ENCODE data around the gene NRXN3. TPM values are rescaled to one million over a fixed set of nuclear protein-coding genes. Genes with fewer than 3 reads are reported as not detected.

Gene NRXN3
- total and polyA plus RNA-seq, 2 experiments from 2014 or later: 1.0 to 1.8 TPM

DNA sequence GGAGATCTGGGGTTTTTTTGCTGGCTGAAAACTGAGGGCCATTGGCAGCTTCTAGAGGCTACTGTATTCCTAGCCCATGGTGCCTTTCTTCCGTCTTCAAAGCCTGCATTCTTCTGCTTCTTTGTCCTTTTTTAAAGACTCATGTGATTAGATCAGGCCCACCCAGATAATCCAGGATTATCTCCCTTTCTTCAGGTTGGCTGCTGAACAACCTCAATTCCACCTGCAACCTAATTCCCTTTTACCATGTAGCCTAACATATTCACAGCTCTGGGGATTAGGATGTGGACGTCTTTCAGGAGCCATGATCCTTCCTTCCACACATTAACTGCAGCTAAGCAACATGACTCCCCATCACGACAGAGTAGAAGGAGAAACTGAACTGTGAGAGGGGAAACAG is 1055.6 kb downstream of the NRXN3 start:
- H3K27me3 ChIP-seq (ENCODE audit: insufficient read depth): no peaks in the 10 kb centered on the region
- H2AFZ ChIP-seq: no peak overlapping the region
- H4K20me1 ChIP-seq (replicated peaks; ENCODE audit: insufficient read depth): no peaks in the 10 kb centered on the region
- Mint-ChIP-seq H3K4me1 (0 out of 3 replicates have a peak, but pooled peaks cover 5% of the 10 kb centered on the region), H3K36me3 (ENCODE audit: low read depth) (no peaks in the 10 kb centered on the region; the same call in 2 of the 3 replicates), H3K9me3 (peaks cover 13% of the 10 kb centered on the region; the same call in 2 of the 3 replicates), H3K27ac (no peak overlapping the region), H3K27me3 (ENCODE audit: insufficient read depth, low read depth, poor library complexity) (no peaks in the 10 kb centered on the region), H3K4me3 (no peak overlapping the region)
- H3K4me3 ChIP-seq: no peak overlapping the region
- no peak overlapping the region for H3K4me2 ChIP-seq
- no peaks in the 10 kb centered on the region for H3K9me2 ChIP-seq (ENCODE audit: insufficient read depth)
- ATAC-seq (no peak), DNase-seq (ENCODE audit: low spot score) (no peak)
- no peak overlapping the region for H3K27ac ChIP-seq (ENCODE audit: low read depth)
- H3K4me1 ChIP-seq (ENCODE audit: insufficient read depth): no peaks in the 10 kb centered on the region
- no peaks in the 10 kb centered on the region for H3K79me2 ChIP-seq (replicated peaks; ENCODE audit: insufficient read depth)
- no peaks in the 10 kb centered on the region for H3F3A ChIP-seq (replicated peaks; ENCODE audit: low read depth)
- TF ChIP-seq, protein P1, sequence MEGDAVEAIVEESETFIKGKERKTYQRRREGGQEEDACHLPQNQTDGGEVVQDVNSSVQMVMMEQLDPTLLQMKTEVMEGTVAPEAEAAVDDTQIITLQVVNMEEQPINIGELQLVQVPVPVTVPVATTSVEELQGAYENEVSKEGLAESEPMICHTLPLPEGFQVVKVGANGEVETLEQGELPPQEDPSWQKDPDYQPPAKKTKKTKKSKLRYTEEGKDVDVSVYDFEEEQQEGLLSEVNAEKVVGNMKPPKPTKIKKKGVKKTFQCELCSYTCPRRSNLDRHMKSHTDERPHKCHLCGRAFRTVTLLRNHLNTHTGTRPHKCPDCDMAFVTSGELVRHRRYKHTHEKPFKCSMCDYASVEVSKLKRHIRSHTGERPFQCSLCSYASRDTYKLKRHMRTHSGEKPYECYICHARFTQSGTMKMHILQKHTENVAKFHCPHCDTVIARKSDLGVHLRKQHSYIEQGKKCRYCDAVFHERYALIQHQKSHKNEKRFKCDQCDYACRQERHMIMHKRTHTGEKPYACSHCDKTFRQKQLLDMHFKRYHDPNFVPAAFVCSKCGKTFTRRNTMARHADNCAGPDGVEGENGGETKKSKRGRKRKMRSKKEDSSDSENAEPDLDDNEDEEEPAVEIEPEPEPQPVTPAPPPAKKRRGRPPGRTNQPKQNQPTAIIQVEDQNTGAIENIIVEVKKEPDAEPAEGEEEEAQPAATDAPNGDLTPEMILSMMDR (conservative IDR thresholded peaks at IDR 0.05; ENCODE audit: low read depth in 2 of 2): no peak
- TF ChIP-seq NANOG (IDR thresholded peaks at IDR 0.05; ENCODE audit: borderline replicate concordance) (no peak), EZH2phosphoT487 (IDR thresholded peaks at IDR 0.05; ENCODE audit: unreplicated experiment) (no peak), ZNF114 (CRISPR knock-in tag; IDR thresholded peaks at IDR 0.05) (no peak), STAT1 (IDR thresholded peaks at IDR 0.05; ENCODE audit: unreplicated experiment) (no peak), CREB1 (CRISPR knock-in tag; IDR thresholded peaks at IDR 0.05; ENCODE audit: low read depth) (no peak), EZH2 (IDR thresholded peaks at IDR 0.05; ENCODE audit: low read depth, unreplicated experiment) (no peak), JUNB (IDR thresholded peaks at IDR 0.05; ENCODE audit: unreplicated experiment) (no peak), ZNF331 (CRISPR knock-in tag; IDR thresholded peaks at IDR 0.05; ENCODE audit: low read depth) (no peak), POLR2AphosphoS5 (IDR thresholded peaks at IDR 0.05; ENCODE audit: low read depth) (no peak)
- TF ChIP-seq, protein P2, sequence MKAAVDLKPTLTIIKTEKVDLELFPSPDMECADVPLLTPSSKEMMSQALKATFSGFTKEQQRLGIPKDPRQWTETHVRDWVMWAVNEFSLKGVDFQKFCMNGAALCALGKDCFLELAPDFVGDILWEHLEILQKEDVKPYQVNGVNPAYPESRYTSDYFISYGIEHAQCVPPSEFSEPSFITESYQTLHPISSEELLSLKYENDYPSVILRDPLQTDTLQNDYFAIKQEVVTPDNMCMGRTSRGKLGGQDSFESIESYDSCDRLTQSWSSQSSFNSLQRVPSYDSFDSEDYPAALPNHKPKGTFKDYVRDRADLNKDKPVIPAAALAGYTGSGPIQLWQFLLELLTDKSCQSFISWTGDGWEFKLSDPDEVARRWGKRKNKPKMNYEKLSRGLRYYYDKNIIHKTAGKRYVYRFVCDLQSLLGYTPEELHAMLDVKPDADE (IDR thresholded peaks at IDR 0.05): no peak
- TF ChIP-seq, protein P3, sequence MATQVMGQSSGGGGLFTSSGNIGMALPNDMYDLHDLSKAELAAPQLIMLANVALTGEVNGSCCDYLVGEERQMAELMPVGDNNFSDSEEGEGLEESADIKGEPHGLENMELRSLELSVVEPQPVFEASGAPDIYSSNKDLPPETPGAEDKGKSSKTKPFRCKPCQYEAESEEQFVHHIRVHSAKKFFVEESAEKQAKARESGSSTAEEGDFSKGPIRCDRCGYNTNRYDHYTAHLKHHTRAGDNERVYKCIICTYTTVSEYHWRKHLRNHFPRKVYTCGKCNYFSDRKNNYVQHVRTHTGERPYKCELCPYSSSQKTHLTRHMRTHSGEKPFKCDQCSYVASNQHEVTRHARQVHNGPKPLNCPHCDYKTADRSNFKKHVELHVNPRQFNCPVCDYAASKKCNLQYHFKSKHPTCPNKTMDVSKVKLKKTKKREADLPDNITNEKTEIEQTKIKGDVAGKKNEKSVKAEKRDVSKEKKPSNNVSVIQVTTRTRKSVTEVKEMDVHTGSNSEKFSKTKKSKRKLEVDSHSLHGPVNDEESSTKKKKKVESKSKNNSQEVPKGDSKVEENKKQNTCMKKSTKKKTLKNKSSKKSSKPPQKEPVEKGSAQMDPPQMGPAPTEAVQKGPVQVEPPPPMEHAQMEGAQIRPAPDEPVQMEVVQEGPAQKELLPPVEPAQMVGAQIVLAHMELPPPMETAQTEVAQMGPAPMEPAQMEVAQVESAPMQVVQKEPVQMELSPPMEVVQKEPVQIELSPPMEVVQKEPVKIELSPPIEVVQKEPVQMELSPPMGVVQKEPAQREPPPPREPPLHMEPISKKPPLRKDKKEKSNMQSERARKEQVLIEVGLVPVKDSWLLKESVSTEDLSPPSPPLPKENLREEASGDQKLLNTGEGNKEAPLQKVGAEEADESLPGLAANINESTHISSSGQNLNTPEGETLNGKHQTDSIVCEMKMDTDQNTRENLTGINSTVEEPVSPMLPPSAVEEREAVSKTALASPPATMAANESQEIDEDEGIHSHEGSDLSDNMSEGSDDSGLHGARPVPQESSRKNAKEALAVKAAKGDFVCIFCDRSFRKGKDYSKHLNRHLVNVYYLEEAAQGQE (IDR thresholded peaks at IDR 0.05; ENCODE audit: unreplicated experiment): no peak
- TF ChIP-seq, protein P4, sequence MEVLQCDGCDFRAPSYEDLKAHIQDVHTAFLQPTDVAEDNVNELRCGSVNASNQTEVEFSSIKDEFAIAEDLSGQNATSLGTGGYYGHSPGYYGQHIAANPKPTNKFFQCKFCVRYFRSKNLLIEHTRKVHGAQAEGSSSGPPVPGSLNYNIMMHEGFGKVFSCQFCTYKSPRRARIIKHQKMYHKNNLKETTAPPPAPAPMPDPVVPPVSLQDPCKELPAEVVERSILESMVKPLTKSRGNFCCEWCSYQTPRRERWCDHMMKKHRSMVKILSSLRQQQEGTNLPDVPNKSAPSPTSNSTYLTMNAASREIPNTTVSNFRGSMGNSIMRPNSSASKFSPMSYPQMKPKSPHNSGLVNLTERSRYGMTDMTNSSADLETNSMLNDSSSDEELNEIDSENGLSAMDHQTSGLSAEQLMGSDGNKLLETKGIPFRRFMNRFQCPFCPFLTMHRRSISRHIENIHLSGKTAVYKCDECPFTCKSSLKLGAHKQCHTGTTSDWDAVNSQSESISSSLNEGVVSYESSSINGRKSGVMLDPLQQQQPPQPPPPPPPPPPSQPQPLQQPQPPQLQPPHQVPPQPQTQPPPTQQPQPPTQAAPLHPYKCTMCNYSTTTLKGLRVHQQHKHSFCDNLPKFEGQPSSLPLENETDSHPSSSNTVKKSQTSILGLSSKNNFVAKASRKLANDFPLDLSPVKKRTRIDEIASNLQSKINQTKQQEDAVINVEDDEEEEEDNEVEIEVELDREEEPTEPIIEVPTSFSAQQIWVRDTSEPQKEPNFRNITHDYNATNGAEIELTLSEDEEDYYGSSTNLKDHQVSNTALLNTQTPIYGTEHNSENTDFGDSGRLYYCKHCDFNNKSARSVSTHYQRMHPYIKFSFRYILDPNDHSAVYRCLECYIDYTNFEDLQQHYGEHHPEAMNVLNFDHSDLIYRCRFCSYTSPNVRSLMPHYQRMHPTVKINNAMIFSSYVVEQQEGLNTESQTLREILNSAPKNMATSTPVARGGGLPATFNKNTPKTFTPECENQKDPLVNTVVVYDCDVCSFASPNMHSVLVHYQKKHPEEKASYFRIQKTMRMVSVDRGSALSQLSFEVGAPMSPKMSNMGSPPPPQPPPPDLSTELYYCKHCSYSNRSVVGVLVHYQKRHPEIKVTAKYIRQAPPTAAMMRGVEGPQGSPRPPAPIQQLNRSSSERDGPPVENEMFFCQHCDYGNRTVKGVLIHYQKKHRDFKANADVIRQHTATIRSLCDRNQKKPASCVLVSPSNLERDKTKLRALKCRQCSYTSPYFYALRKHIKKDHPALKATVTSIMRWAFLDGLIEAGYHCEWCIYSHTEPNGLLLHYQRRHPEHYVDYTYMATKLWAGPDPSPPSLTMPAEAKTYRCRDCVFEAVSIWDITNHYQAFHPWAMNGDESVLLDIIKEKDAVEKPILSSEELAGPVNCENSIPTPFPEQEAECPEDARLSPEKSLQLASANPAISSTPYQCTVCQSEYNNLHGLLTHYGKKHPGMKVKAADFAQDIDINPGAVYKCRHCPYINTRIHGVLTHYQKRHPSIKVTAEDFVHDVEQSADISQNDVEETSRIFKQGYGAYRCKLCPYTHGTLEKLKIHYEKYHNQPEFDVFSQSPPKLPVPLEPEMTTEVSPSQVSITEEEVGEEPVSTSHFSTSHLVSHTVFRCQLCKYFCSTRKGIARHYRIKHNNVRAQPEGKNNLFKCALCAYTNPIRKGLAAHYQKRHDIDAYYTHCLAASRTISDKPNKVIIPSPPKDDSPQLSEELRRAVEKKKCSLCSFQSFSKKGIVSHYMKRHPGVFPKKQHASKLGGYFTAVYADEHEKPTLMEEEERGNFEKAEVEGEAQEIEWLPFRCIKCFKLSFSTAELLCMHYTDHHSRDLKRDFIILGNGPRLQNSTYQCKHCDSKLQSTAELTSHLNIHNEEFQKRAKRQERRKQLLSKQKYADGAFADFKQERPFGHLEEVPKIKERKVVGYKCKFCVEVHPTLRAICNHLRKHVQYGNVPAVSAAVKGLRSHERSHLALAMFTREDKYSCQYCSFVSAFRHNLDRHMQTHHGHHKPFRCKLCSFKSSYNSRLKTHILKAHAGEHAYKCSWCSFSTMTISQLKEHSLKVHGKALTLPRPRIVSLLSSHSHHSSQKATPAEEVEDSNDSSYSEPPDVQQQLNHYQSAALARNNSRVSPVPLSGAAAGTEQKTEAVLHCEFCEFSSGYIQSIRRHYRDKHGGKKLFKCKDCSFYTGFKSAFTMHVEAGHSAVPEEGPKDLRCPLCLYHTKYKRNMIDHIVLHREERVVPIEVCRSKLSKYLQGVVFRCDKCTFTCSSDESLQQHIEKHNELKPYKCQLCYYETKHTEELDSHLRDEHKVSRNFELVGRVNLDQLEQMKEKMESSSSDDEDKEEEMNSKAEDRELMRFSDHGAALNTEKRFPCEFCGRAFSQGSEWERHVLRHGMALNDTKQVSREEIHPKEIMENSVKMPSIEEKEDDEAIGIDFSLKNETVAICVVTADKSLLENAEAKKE (CRISPR knock-in tag; IDR thresholded peaks at IDR 0.05): no peak
- no peaks in the 10 kb centered on the region for H3K36me3 ChIP-seq (ENCODE audit: insufficient read depth)

Data from GM23338 (cell line).